HG02840 (cell line): ENCODE measurements around the gene HOXC9.
A peak's percentile ranks its signal among the peaks of the same experiment; 100 is the strongest.

Experiments
- ATAC-seq: cut with Tn5 transposase; IDR thresholded peaks from one replicate; pipeline ENCODE4 v1.9.1; 2021; ENCODE audit warnings: mild to moderate bottlenecking, moderate library complexity, moderate number of reproducible peaks; ENCODE audit not compliant: unreplicated experiment, low FRiP score

The HOXC9 gene

GRCh38 chr12:53998900-53999236 lies 1.1 kb upstream of the HOXC9 start:
- no peak for ATAC-seq

DNA sequence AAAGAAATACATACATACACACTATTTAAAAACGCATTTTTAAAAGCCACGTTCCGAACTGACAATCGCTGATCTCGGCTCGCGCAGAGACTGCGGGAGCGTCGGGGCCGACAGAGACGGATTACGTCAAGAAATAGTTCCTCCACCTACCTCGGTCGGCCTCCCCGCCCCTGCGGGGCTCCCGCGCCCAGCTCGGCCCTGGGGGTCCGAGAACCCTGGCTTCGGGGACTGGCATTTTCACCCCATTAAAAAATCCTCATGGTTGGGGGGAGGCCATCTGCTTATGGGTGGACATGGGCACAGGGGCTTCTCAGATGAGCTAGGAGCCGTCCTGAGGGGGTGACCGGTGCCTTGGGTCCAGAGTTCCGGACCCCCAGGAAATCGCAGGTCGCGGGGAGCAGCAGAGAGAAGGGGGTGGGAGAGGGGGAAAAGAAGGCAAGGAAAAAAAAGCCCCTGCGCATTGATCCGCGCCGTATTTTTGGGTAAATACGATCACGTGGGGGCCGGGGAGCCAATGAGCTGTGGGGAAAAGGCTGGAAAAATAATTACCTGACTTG lies 324 bp upstream of the HOXC9 start:
- no peak for ATAC-seq

DNA sequence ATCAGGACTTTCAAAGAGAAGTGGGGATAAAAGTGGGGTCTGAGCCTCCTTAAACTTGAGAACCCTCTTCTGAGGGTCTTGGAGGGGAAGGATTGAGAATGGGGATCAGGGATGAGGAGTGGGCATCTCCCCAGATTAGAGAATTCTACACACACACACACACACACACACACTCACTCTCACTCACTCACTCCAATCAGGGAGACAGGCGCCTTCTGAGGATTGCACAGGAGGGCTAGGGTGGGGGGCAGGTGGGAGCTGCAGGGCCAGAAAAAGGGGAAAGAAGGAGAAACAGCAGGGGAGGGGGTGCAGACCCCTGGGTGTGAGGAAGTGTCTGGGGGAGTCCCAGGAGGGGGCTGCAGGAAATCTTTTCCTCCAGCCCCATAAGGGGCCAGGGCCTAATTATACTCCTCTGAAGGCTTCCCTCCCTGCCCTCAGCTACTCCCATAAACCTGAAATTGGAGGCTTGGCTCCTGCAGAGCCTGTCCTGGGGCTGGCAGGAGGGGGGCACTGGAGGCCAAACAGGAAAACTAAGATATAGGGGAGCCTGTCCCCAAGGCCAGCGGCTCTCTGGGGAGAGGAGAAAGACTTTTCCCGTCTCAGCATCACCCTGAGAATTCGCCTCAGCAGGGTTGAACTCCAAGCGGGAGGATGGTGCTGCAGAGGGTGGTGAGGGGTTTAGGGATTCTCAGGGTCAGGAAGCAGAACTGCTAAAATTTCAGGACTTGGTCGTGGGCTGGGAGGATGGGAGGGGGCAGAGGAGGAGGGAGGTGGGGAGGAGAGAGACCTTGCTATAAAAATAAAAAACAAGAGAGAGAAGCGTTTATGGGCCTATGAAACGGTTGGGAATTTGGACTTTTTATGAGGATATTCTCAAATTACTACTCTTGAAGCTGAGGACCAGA lies 1.6 kb downstream of the HOXC9 start:
- ATAC-seq = no peak

GRCh38 chr12:54002278-54002914 lies 2.4 kb downstream of the HOXC9 start:
- ATAC-seq = no peak

DNA sequence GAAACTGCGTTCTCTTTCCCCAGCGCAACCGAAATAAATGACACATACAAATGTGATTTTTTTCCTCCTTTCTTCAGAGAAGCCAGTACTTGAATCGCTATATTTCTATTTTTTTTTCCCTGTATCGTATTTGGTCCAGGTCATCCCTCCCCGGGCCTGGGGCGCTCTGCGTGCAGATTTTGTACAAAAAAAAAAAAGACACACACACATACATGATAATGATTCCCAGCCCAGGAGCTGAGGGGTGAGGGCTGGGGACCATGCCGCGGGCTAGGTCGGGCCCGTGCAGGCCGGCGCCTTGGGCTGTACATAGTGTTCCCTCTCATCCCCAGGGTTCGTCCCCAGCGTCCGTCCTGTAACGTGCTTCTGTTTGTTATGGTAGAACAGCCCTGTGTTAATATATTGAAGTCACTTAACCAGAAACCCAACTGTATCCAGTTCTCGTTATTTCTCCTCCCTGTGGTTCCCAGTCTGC lies 3.0 kb downstream of the HOXC9 start:
- no peak for ATAC-seq

DNA sequence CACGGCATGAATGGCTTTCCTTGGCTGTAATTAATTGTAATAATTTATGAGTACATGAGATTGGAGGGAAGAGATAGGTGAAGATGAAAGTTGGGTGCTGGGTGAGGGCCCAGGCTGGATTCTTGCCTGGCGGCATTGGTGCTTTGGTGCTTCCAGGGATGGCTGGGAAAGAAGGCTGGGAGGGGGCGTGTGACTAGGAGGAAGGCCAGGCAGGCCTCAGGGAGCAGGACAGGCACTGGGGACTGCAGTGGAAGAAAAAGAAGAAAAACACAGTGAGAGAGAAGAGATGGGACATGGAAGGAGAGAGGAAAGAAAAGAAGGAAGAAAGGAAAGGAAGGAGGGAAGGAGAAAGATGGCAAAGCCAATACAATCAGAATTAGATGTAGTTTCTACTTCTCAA lies 3.7 kb downstream of the HOXC9 start:
- no peak for ATAC-seq

DNA sequence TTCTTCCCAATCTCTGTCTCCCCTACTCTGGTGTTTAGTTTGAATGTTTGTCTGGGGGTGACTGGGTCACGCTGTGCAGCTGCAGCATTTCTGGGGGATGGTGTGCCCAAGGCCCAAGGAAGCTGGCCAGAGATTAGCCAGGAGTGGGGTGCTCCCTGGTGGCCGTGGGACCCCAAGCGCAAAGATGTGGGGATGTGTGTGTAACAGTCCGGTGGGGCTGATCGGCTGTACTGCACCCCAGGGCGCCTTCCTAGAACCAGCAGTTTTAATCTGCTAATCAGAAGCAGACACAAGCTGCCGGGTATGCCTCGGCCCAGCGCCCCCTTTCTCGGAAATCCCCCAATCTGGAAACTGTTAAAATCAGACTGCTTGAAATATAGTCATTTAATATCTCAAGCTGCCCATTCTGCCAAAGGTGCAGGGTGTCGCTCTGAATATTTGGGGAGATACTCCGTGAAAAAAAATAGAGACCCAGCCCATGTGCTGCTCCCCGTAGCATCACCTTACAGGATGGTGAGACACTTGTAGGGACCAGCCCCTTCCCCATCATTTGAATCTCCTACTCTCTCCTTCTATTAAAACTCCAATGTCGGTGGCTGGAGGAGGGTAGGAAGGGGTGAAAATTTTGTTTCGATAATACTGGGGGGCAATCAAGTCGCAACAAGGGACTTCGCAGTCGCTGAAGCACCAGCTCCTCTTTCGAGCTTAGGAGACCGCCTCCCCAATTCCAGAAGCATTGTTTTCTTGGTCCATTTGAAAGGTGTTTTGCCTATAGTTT lies 4.3 kb downstream of the HOXC9 start:
- ATAC-seq = no peak

GRCh38 chr12:54004841-54005530 lies 5.0 kb downstream of the HOXC9 start:
- no peak for ATAC-seq

GRCh38 chr12:54005531-54005852 lies 5.5 kb downstream of the HOXC9 start:
- no peak for ATAC-seq

GRCh38 chr12:54005853-54006558 lies 6.0 kb downstream of the HOXC9 start:
- peak; percentile 62 for ATAC-seq

DNA sequence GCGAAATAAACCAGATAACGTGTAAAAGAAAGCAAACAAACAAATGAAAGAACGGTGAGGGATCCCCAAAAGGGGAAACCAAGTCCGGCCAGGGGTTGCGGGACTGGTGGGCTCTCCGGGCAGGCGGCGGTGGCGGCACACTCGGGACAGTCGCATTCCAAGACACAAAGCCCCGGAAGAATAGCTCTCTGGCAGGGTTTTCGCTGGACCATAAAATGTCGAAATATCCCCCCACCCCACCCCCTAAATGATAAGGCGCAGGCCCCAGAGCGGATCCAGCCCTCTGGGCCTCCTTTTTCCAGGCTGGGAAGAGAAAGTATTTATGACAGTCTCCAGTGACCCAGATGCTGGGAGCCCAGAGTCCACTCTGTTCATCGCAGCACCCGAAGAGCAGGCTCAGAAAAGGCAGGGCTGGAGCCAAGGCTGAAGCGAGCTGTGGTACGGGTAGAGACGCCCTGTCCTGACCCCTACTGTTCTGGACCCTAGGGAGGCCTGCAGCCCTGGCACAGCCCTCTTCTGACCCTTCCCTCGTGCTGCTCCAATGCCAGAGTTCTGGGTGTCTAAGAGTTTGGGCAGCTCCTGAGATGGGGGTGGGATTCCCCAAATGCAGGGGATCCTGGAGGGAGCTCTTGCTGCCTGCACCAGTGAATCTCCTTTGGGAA lies 6.7 kb downstream of the HOXC9 start:
- no peak for ATAC-seq

DNA sequence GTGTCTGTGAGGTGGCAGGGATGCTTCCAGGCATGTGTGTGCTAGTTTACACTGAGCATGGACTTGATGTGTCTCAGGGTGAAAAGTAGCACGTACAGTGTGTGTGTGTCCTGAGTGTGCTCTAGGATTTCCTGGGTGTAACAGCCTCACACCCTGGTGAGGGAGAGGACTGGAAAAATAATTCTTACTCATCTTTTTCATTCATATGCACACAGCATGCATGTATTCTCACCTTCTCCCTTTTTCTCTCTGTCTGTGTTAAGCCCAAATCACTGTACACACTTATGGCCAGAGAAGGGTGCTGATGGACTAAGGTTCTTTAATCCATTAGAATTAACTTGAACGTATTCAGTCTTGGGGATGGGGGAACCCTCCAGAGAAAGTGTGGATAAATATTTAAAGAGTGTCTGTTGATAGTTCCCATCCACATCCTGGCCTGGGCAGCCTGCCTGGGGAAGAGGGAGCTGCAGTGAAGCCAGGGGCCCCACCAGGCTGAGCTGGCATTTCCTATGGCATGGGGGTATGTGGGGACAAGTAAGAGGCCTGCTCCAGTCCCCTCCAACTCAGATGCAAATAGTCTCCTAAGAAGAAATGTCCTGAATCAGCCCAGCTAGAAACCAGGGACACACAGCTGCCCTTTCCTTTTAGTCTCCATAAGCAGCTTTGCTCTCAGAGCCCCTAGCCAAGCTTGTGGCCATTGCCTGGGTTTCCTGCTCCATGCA lies 7.7 kb downstream of the HOXC9 start:
- ATAC-seq = no peak

- no peak for ATAC-seq
Measured at GRCh38 chr12:54008260-54008552, 8.2 kb downstream of the HOXC9 start.

GRCh38 chr12:54009171-54010052 lies 9.5 kb downstream of the HOXC9 start:
- no peak for ATAC-seq

- no peak for ATAC-seq
Measured at GRCh38 chr12:54010053-54010971, 10.4 kb downstream of the HOXC9 start.

- ATAC-seq = no peak
Measured at GRCh38 chr12:54010972-54011664, 11.2 kb downstream of the HOXC9 start.
